MCF 10A (cell line): ENCODE data around the gene CACNG3. TPM values are rescaled to one million over a fixed set of nuclear protein-coding genes. Genes with fewer than 3 reads are reported as not detected.
"Not testable (repeated sequence)": the region's sequence is repeated elsewhere in the genome, so short reads cannot be mapped to it uniquely, and the experiment has no call there.

Source experiments
- BruUV-seq: library from RNA; stranded (reverse); fragments of 400-500 nt; replicated peaks from 2 replicates; lab custom pipeline; 2021; lab: Mats Ljungman, UMichigan
- CTCF ChIA-PET: fragments of 300-600 bp; sonication (Branson Sonifier 250); formaldehyde crosslinking; extraction: SDS; loops from one replicate; lab custom pipeline; 2021; ENCODE audit warnings: antibody characterized with exemption, inconsistent platforms; lab: Yijun Ruan, JAX
- POLR2A ChIA-PET: fragments of 300-600, 350-650 bp; sonication (Branson Sonifier 250); formaldehyde crosslinking; extraction: SDS; loops from one replicate; lab custom pipeline; 2020; ENCODE audit warnings: antibody characterized with exemption, inconsistent platforms; lab: Yijun Ruan, JAX
- DNase-seq: peaks from one replicate; pipeline ENCODE4 v3.0.0-alpha.2; 2018; ENCODE audit not compliant: unreplicated experiment
- H3K27ac Mint-ChIP-seq: one replicate; pipeline ENCODE4 v1.8.0; 2022; ENCODE audit warnings: mild to moderate bottlenecking, low read depth, mixed read lengths; ENCODE audit not compliant: unreplicated experiment
- H3K27me3 Mint-ChIP-seq: one replicate; pipeline ENCODE4 v1.8.0; 2022; ENCODE audit warnings: mixed read lengths; ENCODE audit not compliant: insufficient read depth, unreplicated experiment
- H3K36me3 Mint-ChIP-seq: one replicate; pipeline ENCODE4 v1.8.0; 2022; ENCODE audit warnings: mild to moderate bottlenecking, moderate library complexity, mixed read lengths; ENCODE audit not compliant: insufficient read depth, unreplicated experiment
- H3K4me1 Mint-ChIP-seq: one replicate; pipeline ENCODE4 v1.8.0; 2022; ENCODE audit warnings: mixed read lengths; ENCODE audit not compliant: insufficient read depth, unreplicated experiment
- H3K4me3 Mint-ChIP-seq: one replicate; pipeline ENCODE4 v1.8.0; 2022; ENCODE audit warnings: mild to moderate bottlenecking, moderate library complexity, mixed read lengths; ENCODE audit not compliant: unreplicated experiment
- H3K9me3 Mint-ChIP-seq: one replicate; pipeline ENCODE4 v1.8.0; 2022; ENCODE audit warnings: mixed read lengths; ENCODE audit not compliant: unreplicated experiment
- CTCF ChIP-seq: fragments of 200-600 bp; IDR thresholded peaks from one replicate; pipeline ENCODE4 v1.8.0; 2022; ENCODE audit warnings: antibody characterized with exemption, mild to moderate bottlenecking; ENCODE audit not compliant: unreplicated experiment
- intact Hi-C: fragments of 100-400 bp; cut with micrococcal nuclease; formaldehyde crosslinking; loops from 2 replicates; pipeline ENCODE4 v1.14.1; 2022
- total RNA-seq: library from RNA; stranded (reverse); gene quantifications from 2 replicates; pipeline ENCODE4 v1.2.3, GENCODE V29; 2022

Gene CACNG3
- total RNA-seq, 1 experiment from 2014 or later = not detected

DNA sequence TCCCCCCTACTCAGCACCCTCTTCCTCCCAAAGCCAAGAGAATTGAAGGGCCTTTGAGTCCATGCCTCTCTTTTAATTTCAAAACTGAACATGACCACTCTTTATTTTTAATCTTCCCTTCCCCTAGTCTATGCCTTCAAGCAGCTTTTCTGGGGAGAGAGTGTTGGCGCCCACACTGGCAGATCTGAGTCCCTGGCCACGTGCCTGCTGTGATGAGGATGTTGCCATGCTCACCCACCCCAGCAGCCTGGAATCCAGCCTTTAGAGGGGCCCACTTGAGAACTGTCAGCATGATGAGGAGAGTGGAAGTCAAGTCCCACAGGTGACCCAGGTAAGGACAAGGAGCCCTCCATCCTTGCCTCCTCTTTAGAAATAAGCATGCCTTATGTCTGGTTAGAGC lies 20.3 kb upstream of the CACNG3 start:
- no peak overlapping the region for H3K4me3 Mint-ChIP-seq
- no peak overlapping the region for H3K27ac Mint-ChIP-seq
- H3K4me1 Mint-ChIP-seq = no peaks in the 10 kb centered on the region
- POLR2A ChIA-PET = no interaction called here
- CTCF ChIA-PET = interaction anchor here (1.4 kb wide), 1 partner anchor 17 kb away, joined by 8 read pairs; no protein-coding TSS in a partner anchor
- no peak for DNase-seq
- no peaks in the 10 kb centered on the region for H3K36me3 Mint-ChIP-seq
- no TSS peak for BruUV-seq
- H3K27me3 Mint-ChIP-seq = no peaks in the 10 kb centered on the region
- H3K9me3 Mint-ChIP-seq = peaks cover 26% of the 10 kb centered on the region
- intact Hi-C loops = no loop called here
- no peak for TF ChIP-seq CTCF

DNA sequence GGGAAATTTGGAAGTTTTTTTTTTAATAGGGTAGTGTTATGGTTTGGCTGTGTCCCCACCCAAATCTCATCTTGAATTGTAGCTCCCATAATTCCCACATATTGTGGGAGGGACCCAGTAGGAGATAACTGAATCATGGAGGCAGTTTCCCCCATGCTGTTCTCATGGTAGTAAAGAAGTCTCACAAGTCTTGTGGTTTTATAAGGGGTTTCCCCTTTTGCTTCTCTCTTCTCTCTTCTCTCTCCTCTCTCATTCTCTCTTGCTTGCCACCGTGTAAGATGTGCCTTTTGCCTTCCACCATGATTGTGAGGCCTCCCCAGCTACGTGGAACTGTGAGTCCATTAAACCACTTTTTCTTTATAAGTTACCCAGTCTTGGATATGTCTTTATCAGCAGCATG lies 17.3 kb upstream of the CACNG3 start:
- intact Hi-C loops, H3K4me1 Mint-ChIP-seq, BruUV-seq, H3K27ac Mint-ChIP-seq, POLR2A ChIA-PET, DNase-seq, H3K4me3 Mint-ChIP-seq, H3K36me3 Mint-ChIP-seq, H3K27me3 Mint-ChIP-seq: not testable (repeated sequence)
- H3K9me3 Mint-ChIP-seq = peaks cover 26% of the 10 kb centered on the region
- CTCF ChIA-PET = interaction anchor here (0.6 to 1.6 kb wide), 3 partner anchors 14 to 190 kb away, joined by 3 to 6 read pairs (median 4); no protein-coding TSS in a partner anchor

DNA sequence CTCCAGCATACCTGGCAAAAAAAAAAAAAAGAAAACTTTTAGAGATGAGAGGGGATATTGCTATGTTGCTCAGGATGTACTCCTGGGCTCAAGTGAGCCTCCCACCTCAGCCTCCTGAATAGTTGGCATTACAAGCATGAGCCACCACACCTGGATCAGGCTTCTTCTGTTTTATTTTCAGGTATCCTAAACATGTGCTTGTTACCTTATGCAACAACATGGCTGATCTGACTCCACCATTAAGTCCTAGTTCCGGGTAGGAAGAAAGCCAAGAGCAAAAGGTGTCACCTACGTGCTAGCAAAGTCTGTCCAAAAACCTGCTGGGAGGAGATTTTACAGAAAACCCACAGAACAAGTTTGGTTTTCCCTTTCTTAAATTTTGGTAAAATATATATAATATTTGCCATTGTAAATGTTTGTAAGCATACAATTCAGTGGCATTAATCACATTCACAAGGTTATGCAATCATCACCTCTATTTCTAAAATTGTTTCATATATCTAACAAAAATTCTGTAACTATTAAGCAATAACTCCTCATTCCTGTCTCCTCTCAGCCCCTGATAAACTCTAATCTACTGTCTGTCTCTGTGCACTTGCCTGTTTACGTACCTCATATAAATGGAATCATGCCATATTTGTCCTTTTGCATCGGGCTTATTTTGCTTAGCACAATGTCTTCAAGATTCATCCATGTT lies 9.1 kb upstream of the CACNG3 start:
- peaks cover 34% of the 10 kb centered on the region for H3K27me3 Mint-ChIP-seq
- CTCF ChIA-PET = interaction anchor here (0.6 to 1.2 kb wide), 2 partner anchors 8 to 597 kb away, joined by 3 read pairs; no protein-coding TSS in a partner anchor
- intact Hi-C loops = no loop called here
- DNase-seq = no peak
- H3K9me3 Mint-ChIP-seq = no peaks in the 10 kb centered on the region
- POLR2A ChIA-PET = no interaction called here
- no peaks in the 10 kb centered on the region for H3K4me1 Mint-ChIP-seq
- no peak for TF ChIP-seq CTCF
- BruUV-seq = no TSS peak
- no peaks in the 10 kb centered on the region for H3K36me3 Mint-ChIP-seq
- no peak overlapping the region for H3K27ac Mint-ChIP-seq
- no peak overlapping the region for H3K4me3 Mint-ChIP-seq

DNA sequence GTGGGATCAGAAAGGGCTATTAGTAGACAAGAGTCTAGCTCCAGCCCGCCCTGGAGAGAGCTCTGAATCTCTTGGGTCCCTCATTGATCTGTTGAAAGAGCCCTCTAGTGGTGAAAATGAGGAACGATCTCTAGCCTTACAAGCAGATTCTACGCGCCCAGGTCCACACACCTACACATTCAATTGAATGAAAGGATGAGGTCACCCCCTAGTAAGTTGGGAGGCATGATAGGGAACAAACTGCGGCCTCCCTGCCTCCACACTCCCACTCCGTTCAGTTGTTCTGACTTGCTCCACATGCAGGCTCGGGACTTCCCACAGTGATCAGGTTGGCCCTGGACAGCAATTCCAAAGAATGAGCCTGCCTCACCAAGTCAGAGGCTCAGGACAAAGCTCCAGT lies 2.9 kb upstream of the CACNG3 start:
- Mint-ChIP-seq H3K27ac (no peak overlapping the region), H3K9me3 (no peaks in the 10 kb centered on the region), H3K4me3 (no peak overlapping the region), H3K27me3 (peaks cover 52% of the 10 kb centered on the region), H3K36me3 (no peaks in the 10 kb centered on the region), H3K4me1 (peaks cover 6% of the 10 kb centered on the region)
- ChIA-PET POLR2A (no interaction called here), CTCF (interaction anchor here (0.6 to 8.6 kb wide), 61 partner anchors 8 to 547 kb away, joined by 3 to 96 read pairs (median 5); no protein-coding TSS in a partner anchor)
- peak; percentile 61 for TF ChIP-seq CTCF
- peak; percentile 60 for DNase-seq
- intact Hi-C loops = loop anchor here (1.0 to 2.0 kb wide), 3 partner anchors 210 to 251 kb away; no protein-coding TSS in a partner anchor
- BruUV-seq = no TSS peak
